ENCODE data around the gene PTGR3.

PTGR3 gene

GRCh38 chr18:75211953-75212750 is 3.2 kb upstream of the PTGR3 start:
- peak overlapping the region; percentile 61 for H3K4me3 ChIP-seq (ENCODE audit: low read depth, low read length)
- no peak for TF ChIP-seq MAX (IDR thresholded peaks at IDR 0.05; ENCODE audit: low read depth, low read length)
- no peak for TF ChIP-seq MYC (IDR thresholded peaks at IDR 0.05; ENCODE audit: low read depth, low read length)
- TF ChIP-seq CTCF (IDR thresholded peaks at IDR 0.05; ENCODE audit: low read depth, low read length), result no peak
- no peak for TF ChIP-seq POLR2A (IDR thresholded peaks at IDR 0.05; ENCODE audit: extremely low read depth, insufficient read length)
- DNase-seq (ENCODE audit: low read depth), result peak; percentile 76

- TF ChIP-seq POLR2A (IDR thresholded peaks at IDR 0.05; ENCODE audit: extremely low read depth, insufficient read length) (no peak), CTCF (IDR thresholded peaks at IDR 0.05; ENCODE audit: low read depth, low read length) (no peak), MAX (IDR thresholded peaks at IDR 0.05; ENCODE audit: low read depth, low read length) (no peak), MYC (IDR thresholded peaks at IDR 0.05; ENCODE audit: low read depth, low read length) (no peak)
- no peak for DNase-seq (ENCODE audit: low read depth)
- peak overlapping the region; percentile 61 for H3K4me3 ChIP-seq (ENCODE audit: low read depth, low read length)
Observed at GRCh38 chr18:75211626-75211952, 2.6 kb upstream of the PTGR3 start.

- H3K4me3 ChIP-seq (ENCODE audit: low read depth, low read length), result peak overlapping the region; percentile 78
- TF ChIP-seq MYC (IDR thresholded peaks at IDR 0.05; ENCODE audit: low read depth, low read length) (no peak), POLR2A (IDR thresholded peaks at IDR 0.05; ENCODE audit: extremely low read depth, insufficient read length) (no peak), MAX (IDR thresholded peaks at IDR 0.05; ENCODE audit: low read depth, low read length) (no peak), CTCF (IDR thresholded peaks at IDR 0.05; ENCODE audit: low read depth, low read length) (no peak)
- DNase-seq (ENCODE audit: low read depth), result peak; percentile 54
Observed at GRCh38 chr18:75211002-75211621, 2.2 kb upstream of the PTGR3 start.

- peak within 1 kb of the TSS; percentile 78 for H3K4me3 ChIP-seq (ENCODE audit: low read depth, low read length)
- DNase-seq (ENCODE audit: low read depth), result peak; percentile 90
- peak; percentile 72 for TF ChIP-seq MYC (IDR thresholded peaks at IDR 0.05; ENCODE audit: low read depth, low read length)
- peak; percentile 79 for TF ChIP-seq MAX (IDR thresholded peaks at IDR 0.05; ENCODE audit: low read depth, low read length)
- peak; percentile 41 for TF ChIP-seq POLR2A (IDR thresholded peaks at IDR 0.05; ENCODE audit: extremely low read depth, insufficient read length)
- TF ChIP-seq CTCF (IDR thresholded peaks at IDR 0.05; ENCODE audit: low read depth, low read length), result no peak
Observed at GRCh38 chr18:75210274-75211001, 1.5 kb upstream of the PTGR3 start, which contains the start of gene TSHZ1. TSS of gene TSHZ1 (plus strand) at chr18:75210797. CDS start at chr18:75211877, 1,080 bp downstream.

GRCh38 chr18:75209951-75210258 is 966 bp upstream of the PTGR3 start:
- DNase-seq (ENCODE audit: low read depth), result no peak
- no peak for TF ChIP-seq MYC (IDR thresholded peaks at IDR 0.05; ENCODE audit: low read depth, low read length)
- TF ChIP-seq CTCF (IDR thresholded peaks at IDR 0.05; ENCODE audit: low read depth, low read length), result no peak
- no peak for TF ChIP-seq MAX (IDR thresholded peaks at IDR 0.05; ENCODE audit: low read depth, low read length)
- no peak for TF ChIP-seq POLR2A (IDR thresholded peaks at IDR 0.05; ENCODE audit: extremely low read depth, insufficient read length)
- H3K4me3 ChIP-seq (ENCODE audit: low read depth, low read length), result peak overlapping the region; percentile 78
